ENCODE measurements around the gene IGSF9.

IGSF9 gene

GRCh38 chr1:159968901-159969300, 23.5 kb upstream of the IGSF9 start:
- Histone ChIP-seq H3K9me3 (ENCODE audit: low read depth, low read length) (no peaks in the 10 kb centered on the region), H3K4me3 (no peak overlapping the region), H3K36me3 (ENCODE audit: insufficient read depth, low read length) (no peaks in the 10 kb centered on the region), H3K9ac (ENCODE audit: insufficient read length) (no peak overlapping the region), H3K27ac (no peak overlapping the region)
- TF ChIP-seq FOXP2 (optimal IDR thresholded peaks at IDR 0.05; ENCODE audit: control extremely low read depth, extremely low read length, insufficient read depth) (no peak), EZH2 (IDR thresholded peaks at IDR 0.05) (no peak), POLR2AphosphoS5 (IDR thresholded peaks at IDR 0.05; ENCODE audit: borderline replicate concordance, low read depth, low read length) (no peak)
- no peak for DNase-seq (ENCODE audit: low read depth, low spot score)

GRCh38 chr1:159965263-159965662, 19.9 kb upstream of the IGSF9 start:
- Histone ChIP-seq H3K36me3 (ENCODE audit: insufficient read depth, low read length) (no peaks in the 10 kb centered on the region), H3K9me3 (ENCODE audit: low read depth, low read length) (no peaks in the 10 kb centered on the region), H3K27ac (no peak overlapping the region), H3K9ac (ENCODE audit: insufficient read length) (no peak overlapping the region), H3K4me3 (no peak overlapping the region)
- TF ChIP-seq FOXP2 (optimal IDR thresholded peaks at IDR 0.05; ENCODE audit: control extremely low read depth, extremely low read length, insufficient read depth) (no peak), EZH2 (IDR thresholded peaks at IDR 0.05) (no peak), POLR2AphosphoS5 (IDR thresholded peaks at IDR 0.05; ENCODE audit: borderline replicate concordance, low read depth, low read length) (no peak)
- DNase-seq (ENCODE audit: low read depth, low spot score): no peak

GRCh38 chr1:159964144-159964543, 18.7 kb upstream of the IGSF9 start:
- Histone ChIP-seq H3K4me3 (no peak overlapping the region), H3K9ac (ENCODE audit: insufficient read length) (no peak overlapping the region), H3K36me3 (ENCODE audit: insufficient read depth, low read length) (no peaks in the 10 kb centered on the region), H3K27ac (no peak overlapping the region), H3K9me3 (ENCODE audit: low read depth, low read length) (no peaks in the 10 kb centered on the region)
- TF ChIP-seq FOXP2 (optimal IDR thresholded peaks at IDR 0.05; ENCODE audit: control extremely low read depth, extremely low read length, insufficient read depth): no peak
- no peak for TF ChIP-seq EZH2 (IDR thresholded peaks at IDR 0.05)
- no peak for TF ChIP-seq POLR2AphosphoS5 (IDR thresholded peaks at IDR 0.05; ENCODE audit: borderline replicate concordance, low read depth, low read length)
- DNase-seq (ENCODE audit: low read depth, low spot score): no peak

GRCh38 chr1:159962176-159962575, 16.8 kb upstream of the IGSF9 start:
- TF ChIP-seq POLR2AphosphoS5 (IDR thresholded peaks at IDR 0.05; ENCODE audit: borderline replicate concordance, low read depth, low read length) (no peak), EZH2 (IDR thresholded peaks at IDR 0.05) (no peak), FOXP2 (optimal IDR thresholded peaks at IDR 0.05; ENCODE audit: control extremely low read depth, extremely low read length, insufficient read depth) (no peak)
- Histone ChIP-seq H3K4me3 (no peak overlapping the region), H3K9ac (ENCODE audit: insufficient read length) (no peak overlapping the region)

GRCh38 chr1:159961636-159962035, 16.2 kb upstream of the IGSF9 start:
- TF ChIP-seq EZH2 (IDR thresholded peaks at IDR 0.05) (no peak), POLR2AphosphoS5 (IDR thresholded peaks at IDR 0.05; ENCODE audit: borderline replicate concordance, low read depth, low read length) (no peak), FOXP2 (optimal IDR thresholded peaks at IDR 0.05; ENCODE audit: control extremely low read depth, extremely low read length, insufficient read depth) (no peak)
- H3K27ac ChIP-seq: no peak overlapping the region
- H3K36me3 ChIP-seq (ENCODE audit: insufficient read depth, low read length): no peaks in the 10 kb centered on the region
- H3K9ac ChIP-seq (ENCODE audit: insufficient read length): no peak overlapping the region
- no peak overlapping the region for H3K4me3 ChIP-seq
- no peaks in the 10 kb centered on the region for H3K9me3 ChIP-seq (ENCODE audit: low read depth, low read length)
- DNase-seq (ENCODE audit: low read depth, low spot score): no peak

More at GRCh38 chr1:159962176-159962575, 16.8 kb upstream of the IGSF9 start:
- Histone ChIP-seq H3K27ac (no peak overlapping the region), H3K9me3 (ENCODE audit: low read depth, low read length) (no peaks in the 10 kb centered on the region), H3K36me3 (ENCODE audit: insufficient read depth, low read length) (no peaks in the 10 kb centered on the region)
- DNase-seq (ENCODE audit: low read depth, low spot score): no peak

GRCh38 chr1:159960721-159961381, 15.4 kb upstream of the IGSF9 start:
- Histone ChIP-seq H3K9me3 (ENCODE audit: low read depth, low read length) (no peaks in the 10 kb centered on the region), H3K9ac (ENCODE audit: insufficient read length) (no peak overlapping the region), H3K36me3 (ENCODE audit: insufficient read depth, low read length) (no peaks in the 10 kb centered on the region), H3K27ac (no peak overlapping the region), H3K4me3 (no peak overlapping the region)
- TF ChIP-seq EZH2 (IDR thresholded peaks at IDR 0.05): no peak
- TF ChIP-seq FOXP2 (optimal IDR thresholded peaks at IDR 0.05; ENCODE audit: control extremely low read depth, extremely low read length, insufficient read depth): no peak
- no peak for TF ChIP-seq POLR2AphosphoS5 (IDR thresholded peaks at IDR 0.05; ENCODE audit: borderline replicate concordance, low read depth, low read length)
- no peak for DNase-seq (ENCODE audit: low read depth, low spot score)

GRCh38 chr1:159959451-159959850, 14.0 kb upstream of the IGSF9 start:
- no peaks in the 10 kb centered on the region for H3K9me3 ChIP-seq (ENCODE audit: low read depth, low read length)
- no peaks in the 10 kb centered on the region for H3K36me3 ChIP-seq (ENCODE audit: insufficient read depth, low read length)
- DNase-seq (ENCODE audit: low read depth, low spot score): no peak
- no peak overlapping the region for H3K4me3 ChIP-seq
- no peak overlapping the region for H3K9ac ChIP-seq (ENCODE audit: insufficient read length)
- H3K27ac ChIP-seq: no peak overlapping the region
- TF ChIP-seq POLR2AphosphoS5 (IDR thresholded peaks at IDR 0.05; ENCODE audit: borderline replicate concordance, low read depth, low read length): no peak
- no peak for TF ChIP-seq FOXP2 (optimal IDR thresholded peaks at IDR 0.05; ENCODE audit: control extremely low read depth, extremely low read length, insufficient read depth)
- no peak for TF ChIP-seq EZH2 (IDR thresholded peaks at IDR 0.05)

GRCh38 chr1:159958719-159959380, 13.4 kb upstream of the IGSF9 start:
- Histone ChIP-seq H3K9me3 (ENCODE audit: low read depth, low read length) (no peaks in the 10 kb centered on the region), H3K36me3 (ENCODE audit: insufficient read depth, low read length) (no peaks in the 10 kb centered on the region), H3K9ac (ENCODE audit: insufficient read length) (no peak overlapping the region), H3K4me3 (no peak overlapping the region), H3K27ac (no peak overlapping the region)
- no peak for DNase-seq (ENCODE audit: low read depth, low spot score)
- TF ChIP-seq EZH2 (IDR thresholded peaks at IDR 0.05) (no peak), POLR2AphosphoS5 (IDR thresholded peaks at IDR 0.05; ENCODE audit: borderline replicate concordance, low read depth, low read length) (no peak)
